Skeletal muscle tissue (tissue), 4 donors: Measurements from ENCODE around the gene UCK2. TPM values are rescaled to one million over a fixed set of nuclear protein-coding genes. Genes with fewer than 3 reads are reported as not detected.

Experiments
- H3K27ac ChIP-seq: one replicate; pipeline ENCODE4 v1.7.0; 2013; ENCODE audit warnings: mild to moderate bottlenecking, low read depth, low read length, inconsistent platforms
- H3K27me3 ChIP-seq, 3 donors: one replicate each; pipeline ENCODE4 v1.7.0; 2013; ENCODE audit warnings: low read length in 3 of 3; ENCODE audit not compliant: control insufficient read depth in 3 of 3, insufficient read depth in 3 of 3
- H3K36me3 ChIP-seq, 3 donors: one replicate each; pipeline ENCODE4 v1.7.0; 2013; ENCODE audit warnings: low read length in 3 of 3; ENCODE audit not compliant: control insufficient read depth in 3 of 3, insufficient read depth in 3 of 3
- H3K4me1 ChIP-seq, 3 donors: one replicate each; pipeline ENCODE4 v1.7.0; 2013; ENCODE audit warnings: low read length in 3 of 3, mild to moderate bottlenecking in 3 of 3; ENCODE audit not compliant: control insufficient read depth in 3 of 3, insufficient read depth in 3 of 3
- H3K4me3 ChIP-seq, 3 donors: one replicate each; pipeline ENCODE4 v1.7.0; 2013; ENCODE audit warnings: low read length in 3 of 3
- H3K9ac ChIP-seq, 3 donors: one replicate each; pipeline ENCODE4 v1.7.0; 2013; ENCODE audit warnings: low read length in 3 of 3, mild to moderate bottlenecking in 3 of 3, moderate library complexity in 2 of 3, low read depth in 1 of 3
- H3K9me3 ChIP-seq, 3 donors: one replicate each; pipeline ENCODE4 v1.7.0; 2013; ENCODE audit warnings: low read length in 3 of 3; ENCODE audit not compliant: control insufficient read depth in 3 of 3
- total RNA-seq: library from RNA; depleted of rRNA; stranded (reverse); fragments of >200 nt; gene quantifications from one replicate; pipeline ENCODE4 v1.2.3, GENCODE V29; 2014
- donor health status: Osteomylitis.

UCK2 gene
- total RNA-seq, 1 donor from 2014 or later = 26.1 TPM

DNA sequence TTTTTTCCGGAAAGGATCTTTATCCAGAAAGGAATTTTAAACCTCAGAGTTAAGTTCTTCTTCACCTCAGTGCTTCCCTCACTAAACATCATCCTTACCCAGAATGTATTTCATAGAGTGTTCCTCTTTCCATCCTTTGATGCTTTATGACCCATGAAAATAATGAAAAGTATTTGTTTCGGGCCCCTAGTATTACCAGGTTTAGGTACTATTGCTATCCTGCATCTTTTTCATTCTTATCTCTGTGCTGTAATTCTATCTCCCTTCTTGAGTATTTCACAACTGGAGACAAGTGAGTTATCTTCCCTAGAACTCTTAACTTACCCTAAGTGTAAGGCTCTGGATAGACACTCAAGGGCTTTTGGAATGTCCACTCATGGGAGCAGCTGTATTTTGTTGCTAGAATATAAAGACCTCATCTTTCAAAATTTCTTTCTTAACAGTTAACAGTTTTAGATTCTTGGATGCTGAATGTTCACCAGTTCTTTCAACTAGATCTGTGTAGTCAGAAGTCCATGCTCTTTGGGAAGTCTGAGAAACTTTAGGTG, 26.2 kb downstream of the UCK2 start:
- Histone ChIP-seq H3K4me1 (peaks cover 41 to 47% (median 46%) of the 10 kb centered on the region in 3 donors), H3K36me3 (no peaks in the 10 kb centered on the region), H3K27ac (peak overlapping the region; percentile 34), H3K27me3 (no peaks in the 10 kb centered on the region), H3K9ac (peak overlapping the region in 2 of 3 donors; percentile 12 to 61), H3K9me3 (no peaks in the 10 kb centered on the region), H3K4me3 (no peak overlapping the region)

GRCh38 chr1:165854101-165854845, 26.9 kb downstream of the UCK2 start:
- no peaks in the 10 kb centered on the region for H3K27me3 ChIP-seq
- peak overlapping the region in 1 of 3 donors; percentile 9 for H3K4me3 ChIP-seq
- H3K36me3 ChIP-seq = no peaks in the 10 kb centered on the region
- no peaks in the 10 kb centered on the region for H3K9me3 ChIP-seq
- peak overlapping the region; percentile 34 for H3K27ac ChIP-seq
- peaks cover 43 to 51% (median 51%) of the 10 kb centered on the region in 3 donors for H3K4me1 ChIP-seq
- H3K9ac ChIP-seq = peak overlapping the region in 2 of 3 donors; percentile 12 to 61

GRCh38 chr1:165855010-165855838, 27.8 kb downstream of the UCK2 start:
- H3K27ac ChIP-seq = no peak overlapping the region
- H3K36me3 ChIP-seq = no peaks in the 10 kb centered on the region
- H3K9me3 ChIP-seq = no peaks in the 10 kb centered on the region
- peak overlapping the region in 1 of 3 donors; percentile 26 for H3K9ac ChIP-seq
- H3K27me3 ChIP-seq = no peaks in the 10 kb centered on the region
- peaks cover 41 to 55% (median 52%) of the 10 kb centered on the region in 3 donors for H3K4me1 ChIP-seq
- no peak overlapping the region for H3K4me3 ChIP-seq

DNA sequence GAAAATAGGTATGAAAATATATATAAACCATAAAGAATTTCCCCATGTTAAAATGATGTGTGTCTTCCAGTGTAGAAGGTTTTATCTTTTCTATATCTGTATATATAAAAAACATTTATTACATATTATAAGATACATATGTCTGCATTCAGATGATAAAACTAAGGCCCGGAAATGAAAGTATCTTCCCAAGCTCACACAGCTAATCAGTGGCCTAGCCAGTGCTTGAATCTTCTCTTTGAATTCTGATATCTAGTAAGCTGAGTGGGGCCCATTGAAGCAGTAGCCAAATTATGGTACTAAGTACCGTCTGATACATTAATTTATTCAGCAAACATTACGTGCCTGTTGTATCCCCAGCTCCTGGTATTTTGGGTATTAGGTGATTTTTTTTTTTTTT, 28.6 kb downstream of the UCK2 start:
- Histone ChIP-seq H3K36me3 (no peaks in the 10 kb centered on the region), H3K9ac (no peak overlapping the region), H3K9me3 (no peaks in the 10 kb centered on the region), H3K27me3 (no peaks in the 10 kb centered on the region), H3K4me3 (peak overlapping the region in 1 of 3 donors; percentile 14), H3K4me1 (peaks cover 41 to 54% (median 52%) of the 10 kb centered on the region in 3 donors), H3K27ac (peak overlapping the region; percentile 68)

- H3K9me3 ChIP-seq = no peaks in the 10 kb centered on the region
- peak overlapping the region in 2 of 3 donors; percentile 10 to 40 for H3K9ac ChIP-seq
- H3K27me3 ChIP-seq = no peaks in the 10 kb centered on the region
- peak overlapping the region in 1 of 3 donors; percentile 44 for H3K4me3 ChIP-seq
- peak overlapping the region; percentile 68 for H3K27ac ChIP-seq
- H3K36me3 ChIP-seq = no peaks in the 10 kb centered on the region
- peaks cover 42 to 54% (median 52%) of the 10 kb centered on the region in 3 donors for H3K4me1 ChIP-seq
Measured at GRCh38 chr1:165856606-165857005, 29.2 kb downstream of the UCK2 start.

DNA sequence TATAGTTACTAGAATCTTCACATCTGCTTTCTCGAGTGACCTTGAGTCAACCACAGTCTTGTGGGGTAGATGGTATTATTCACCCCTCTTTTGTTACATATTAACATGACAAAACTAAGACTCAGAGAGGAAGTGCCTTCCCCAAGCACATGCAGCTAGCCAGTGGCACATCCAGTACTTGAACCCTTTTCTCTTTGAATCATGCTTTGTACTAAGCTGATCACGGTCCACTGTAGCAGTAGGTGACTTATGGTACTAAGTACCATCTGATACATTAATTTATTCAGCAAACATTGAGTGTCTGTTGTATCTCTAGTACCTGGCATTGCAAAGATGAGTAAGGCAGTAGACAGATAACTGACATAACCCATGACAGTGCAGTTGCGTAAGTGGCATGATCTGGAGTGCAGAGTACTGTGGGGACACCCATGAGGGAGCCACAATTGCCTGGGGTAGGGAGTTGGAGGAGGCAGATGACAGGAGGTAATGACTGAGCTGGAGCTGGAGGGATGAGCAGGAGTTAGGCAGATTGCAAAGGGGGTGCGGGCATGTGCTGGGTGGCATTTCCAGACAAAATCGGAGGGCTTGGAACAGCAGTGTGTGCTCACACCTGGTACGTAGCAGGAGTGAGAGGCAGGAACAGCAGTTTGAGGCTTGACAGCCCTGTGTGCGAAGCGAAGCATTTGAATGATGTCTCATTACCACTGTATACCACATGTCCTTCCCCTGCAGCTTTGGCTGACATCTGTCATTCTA, 29.8 kb downstream of the UCK2 start:
- peak overlapping the region in 1 of 3 donors; percentile 18 for H3K9ac ChIP-seq
- H3K4me1 ChIP-seq = peaks cover 47 to 60% (median 58%) of the 10 kb centered on the region in 3 donors
- no peaks in the 10 kb centered on the region for H3K9me3 ChIP-seq
- H3K4me3 ChIP-seq = peak overlapping the region in 2 of 3 donors; percentile 8 to 44
- H3K27ac ChIP-seq = peak overlapping the region; percentile 68
- no peaks in the 10 kb centered on the region for H3K27me3 ChIP-seq
- no peaks in the 10 kb centered on the region for H3K36me3 ChIP-seq

- peaks cover 51 to 69% (median 59%) of the 10 kb centered on the region in 3 donors for H3K4me1 ChIP-seq
- H3K27me3 ChIP-seq = no peaks in the 10 kb centered on the region
- peak overlapping the region; percentile 68 for H3K27ac ChIP-seq
- peak overlapping the region; percentile 15 to 44 (median 17) for H3K4me3 ChIP-seq
- no peak overlapping the region for H3K9ac ChIP-seq
- no peaks in the 10 kb centered on the region for H3K36me3 ChIP-seq
- no peaks in the 10 kb centered on the region for H3K9me3 ChIP-seq
Measured at GRCh38 chr1:165858364-165858823, 31.0 kb downstream of the UCK2 start.

- Histone ChIP-seq H3K9me3 (no peaks in the 10 kb centered on the region), H3K9ac (no peak overlapping the region), H3K36me3 (no peaks in the 10 kb centered on the region), H3K27ac (peak overlapping the region; percentile 55), H3K4me1 (peaks cover 43 to 62% (median 50%) of the 10 kb centered on the region in 3 donors), H3K4me3 (no peak overlapping the region), H3K27me3 (no peaks in the 10 kb centered on the region)
Measured at GRCh38 chr1:165858967-165859845, 31.8 kb downstream of the UCK2 start.
